ENCODE measurements around the gene RABEP1.

- TF ChIP-seq CTCF (IDR thresholded peaks at IDR 0.05) (no peak), POLR2A (IDR thresholded peaks at IDR 0.05) (no peak)
These were observed 1.7 kb downstream of the RABEP1 start for GRCh38 chr17:5283571-5284315.
